GM21360 (cell line): ENCODE measurements around the gene ZDHHC17.
"Not testable (repeated sequence)": the region's sequence is repeated elsewhere in the genome, so short reads cannot be mapped to it uniquely, and the experiment has no call there.

Source experiments
- ATAC-seq: cut with Tn5 transposase; IDR thresholded peaks from one replicate; pipeline ENCODE4 v1.9.1; 2021; ENCODE audit warnings: mild to moderate bottlenecking, moderate library complexity; ENCODE audit not compliant: unreplicated experiment

The ZDHHC17 gene

DNA sequence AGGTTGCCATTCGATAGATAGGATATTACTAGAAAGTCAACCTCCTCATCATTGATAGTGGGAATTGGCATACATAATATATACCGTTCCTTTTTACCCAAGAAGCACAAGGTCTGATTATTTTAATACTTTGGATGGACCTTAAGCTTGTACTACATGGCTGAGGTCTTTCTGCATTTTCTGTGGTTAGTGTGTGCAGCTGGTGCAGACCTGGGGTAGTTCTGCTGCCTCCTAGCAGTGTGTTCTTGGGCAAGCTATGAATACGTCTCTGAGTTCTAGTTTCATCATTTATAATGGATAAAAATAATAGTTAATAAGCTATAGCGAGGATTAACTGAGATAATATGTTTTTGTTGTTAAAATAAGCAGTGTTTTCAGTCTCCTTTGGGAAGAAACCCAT is 2.2 kb downstream of the ZDHHC17 start:
- ATAC-seq: no peak

GRCh38 chr12:76768576-76768975 is 4.7 kb downstream of the ZDHHC17 start:
- no peak for ATAC-seq

GRCh38 chr12:76777765-76778216 is 13.9 kb downstream of the ZDHHC17 start:
- peak; percentile 100 for ATAC-seq

GRCh38 chr12:76778364-76778763 is 14.4 kb downstream of the ZDHHC17 start:
- no peak for ATAC-seq

- ATAC-seq: not testable (repeated sequence)
Observed at GRCh38 chr12:76779310-76779709, 15.4 kb downstream of the ZDHHC17 start.

- no peak for ATAC-seq
Observed at GRCh38 chr12:76781321-76781720, 17.4 kb downstream of the ZDHHC17 start.

- no peak for ATAC-seq
Observed at GRCh38 chr12:76782526-76782925, 18.6 kb downstream of the ZDHHC17 start.

GRCh38 chr12:76784600-76785051 is 20.7 kb downstream of the ZDHHC17 start:
- ATAC-seq: no peak

DNA sequence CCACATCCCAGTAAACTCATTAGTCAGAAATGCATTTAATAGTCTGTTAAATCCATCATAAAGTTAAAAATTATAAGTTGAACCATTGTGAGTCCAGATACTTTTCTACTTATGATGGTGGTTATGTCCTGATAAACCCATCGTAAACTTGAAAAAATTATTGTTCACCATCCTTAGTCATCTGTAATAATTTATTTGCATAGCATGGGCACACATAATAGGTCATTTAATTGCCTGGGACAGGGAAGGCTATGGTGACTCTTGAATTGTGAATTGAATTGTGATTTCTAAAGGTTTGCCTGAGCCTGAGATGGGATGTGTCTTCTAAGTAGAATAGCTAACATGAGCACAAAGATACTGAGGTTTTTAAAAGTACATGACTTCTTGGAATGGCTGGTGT is 21.5 kb downstream of the ZDHHC17 start:
- ATAC-seq: no peak

DNA sequence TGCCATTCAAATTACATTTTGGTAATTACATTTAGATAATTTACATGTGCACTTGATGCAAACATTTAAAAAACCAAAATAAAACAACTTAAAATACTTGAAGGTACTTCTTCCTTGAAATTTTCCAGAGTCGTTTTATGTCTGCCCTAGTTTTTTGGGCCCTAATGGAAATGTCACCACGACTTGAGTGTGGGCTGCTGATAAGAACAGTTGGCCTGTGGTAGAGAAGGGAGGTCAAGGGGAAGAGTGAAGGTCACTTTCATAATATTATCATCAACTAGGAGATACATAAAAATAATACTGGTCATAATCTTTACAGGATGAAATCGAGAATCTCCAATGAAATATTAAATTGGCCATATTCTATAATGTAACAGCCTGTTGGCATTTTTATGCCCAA is 23.1 kb downstream of the ZDHHC17 start:
- ATAC-seq: no peak

DNA sequence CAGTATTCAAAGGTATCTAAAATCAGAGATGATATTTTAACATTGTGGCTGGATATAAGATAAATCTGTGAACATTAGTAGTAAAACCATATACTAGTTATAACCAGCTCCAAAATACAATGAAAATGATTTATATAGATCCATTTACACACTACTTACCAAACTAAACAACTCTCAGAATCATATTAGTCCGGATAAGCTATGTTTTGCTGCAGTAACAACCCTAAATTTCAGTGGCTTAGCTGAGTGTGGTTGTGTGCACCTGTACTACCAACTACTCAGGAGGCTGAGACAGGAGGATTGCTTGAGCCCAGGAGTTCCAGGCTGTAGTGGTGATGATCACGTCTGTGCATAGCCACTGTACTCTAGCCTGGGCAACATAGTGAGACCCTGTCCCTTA is 23.8 kb downstream of the ZDHHC17 start:
- ATAC-seq: no peak

- no peak for ATAC-seq
Observed at GRCh38 chr12:76789335-76790050, 25.6 kb downstream of the ZDHHC17 start.

DNA sequence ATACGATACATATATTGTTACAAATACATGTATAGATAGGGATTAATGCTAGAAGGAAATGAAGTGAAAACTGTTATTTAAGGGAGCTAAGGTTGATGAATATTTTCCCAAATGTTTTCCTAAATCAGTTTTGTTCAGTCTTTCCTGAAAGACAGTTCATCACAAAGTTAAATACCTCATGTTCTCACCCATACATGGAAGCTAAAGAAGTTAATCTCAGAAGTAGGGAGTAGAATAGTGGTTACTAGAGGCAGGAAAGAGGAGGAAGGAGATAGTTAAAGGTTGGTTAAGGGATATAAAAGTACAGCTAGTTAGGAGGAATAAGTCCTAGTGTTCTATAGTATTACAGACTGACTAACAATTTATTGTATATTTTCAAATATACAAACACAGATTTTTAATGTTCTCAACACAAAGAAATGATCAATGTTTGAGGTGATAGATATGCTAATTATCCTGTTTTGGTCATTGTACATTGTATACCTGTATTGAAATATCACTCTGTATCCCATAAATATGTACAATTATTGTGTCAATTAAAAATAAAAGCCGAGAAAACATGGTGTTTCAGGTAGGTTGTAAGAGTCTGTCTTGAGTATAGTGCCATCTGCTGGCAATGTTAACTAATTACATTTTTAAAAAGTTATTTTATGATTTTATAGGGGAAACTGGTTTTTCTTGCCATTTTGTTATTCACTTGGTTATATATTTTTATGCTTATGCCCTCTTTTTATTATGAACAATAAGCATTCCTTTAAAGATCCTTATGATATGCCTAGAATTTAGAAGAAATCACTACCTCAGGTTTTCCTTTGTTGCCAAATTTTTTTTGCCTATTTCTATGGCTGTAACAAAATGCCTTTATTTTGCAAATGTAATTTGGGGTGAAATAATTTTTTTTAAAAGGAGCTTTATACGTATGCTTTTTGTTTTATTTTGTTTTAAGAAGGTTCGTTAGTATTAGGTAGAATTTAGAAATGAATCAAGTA is 26.9 kb downstream of the ZDHHC17 start:
- no peak for ATAC-seq

- no peak for ATAC-seq
Observed at GRCh38 chr12:76792828-76793227, 28.9 kb downstream of the ZDHHC17 start.

DNA sequence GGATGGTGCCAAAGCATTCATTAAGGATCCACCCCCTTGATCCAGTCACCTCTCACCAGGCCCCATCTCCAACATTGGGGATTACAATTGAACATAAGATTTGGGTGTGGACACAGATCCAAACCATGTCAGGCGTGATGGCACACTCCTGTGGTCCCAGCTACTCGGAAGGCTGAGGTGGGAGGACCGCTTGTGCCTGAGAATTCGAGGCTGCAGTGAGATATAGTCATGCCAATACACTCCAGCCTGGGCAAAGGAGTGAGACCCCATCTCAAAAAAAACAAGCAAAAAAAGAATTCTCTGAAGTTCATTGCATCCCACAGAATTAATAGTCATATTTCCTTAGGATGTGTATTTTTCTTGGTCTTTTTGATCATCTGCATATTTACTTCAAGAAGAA is 34.9 kb downstream of the ZDHHC17 start:
- ATAC-seq: no peak

GRCh38 chr12:76799362-76799761 is 35.4 kb downstream of the ZDHHC17 start:
- no peak for ATAC-seq

GRCh38 chr12:76802060-76802459 is 38.1 kb downstream of the ZDHHC17 start:
- no peak for ATAC-seq

DNA sequence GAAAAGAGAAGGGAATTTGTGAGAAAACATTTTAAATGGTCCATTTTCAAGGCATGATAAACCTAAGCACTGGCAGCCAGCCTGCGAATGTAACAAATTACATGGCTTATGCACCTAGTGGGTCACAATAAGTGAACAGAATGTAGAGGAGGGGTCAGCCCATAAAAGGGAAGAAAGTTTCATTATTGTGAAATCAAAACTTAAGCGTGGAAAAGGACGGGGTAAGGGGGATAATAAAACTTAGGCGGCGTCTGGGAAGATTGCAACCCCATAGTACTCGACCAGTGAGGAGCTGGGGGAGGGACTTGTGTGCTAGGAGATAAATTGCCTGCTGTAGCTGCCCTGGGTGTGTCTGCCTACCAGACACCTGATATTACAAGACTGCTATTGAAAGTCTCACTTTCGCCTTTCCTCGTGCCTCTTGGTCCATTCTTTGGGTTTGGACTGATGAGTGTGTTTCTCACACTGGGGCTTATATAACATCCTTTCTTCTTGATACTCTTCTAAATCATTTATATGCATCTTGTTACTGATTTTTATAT is 40.6 kb downstream of the ZDHHC17 start:
- no peak for ATAC-seq

- ATAC-seq: no peak
Observed at GRCh38 chr12:76810671-76811419, 46.9 kb downstream of the ZDHHC17 start.

DNA sequence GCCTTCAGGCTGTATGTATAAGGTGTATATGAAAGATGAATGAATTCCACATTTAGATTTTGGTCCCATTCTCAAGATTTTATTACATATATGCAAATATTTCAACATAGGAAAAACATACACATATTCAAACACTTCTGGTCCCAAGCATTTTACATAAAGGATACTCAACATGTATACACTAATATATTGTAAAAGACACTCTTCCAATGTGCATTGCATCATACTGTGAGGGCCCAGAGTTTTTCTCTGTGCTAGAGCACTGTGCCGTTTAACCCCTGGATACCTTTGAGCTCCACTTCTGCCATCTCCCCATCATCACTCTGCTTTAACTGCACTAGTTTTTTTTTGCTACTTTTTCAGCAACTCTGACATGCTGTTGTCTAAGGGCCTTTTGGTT is 48.1 kb downstream of the ZDHHC17 start:
- ATAC-seq: no peak

DNA sequence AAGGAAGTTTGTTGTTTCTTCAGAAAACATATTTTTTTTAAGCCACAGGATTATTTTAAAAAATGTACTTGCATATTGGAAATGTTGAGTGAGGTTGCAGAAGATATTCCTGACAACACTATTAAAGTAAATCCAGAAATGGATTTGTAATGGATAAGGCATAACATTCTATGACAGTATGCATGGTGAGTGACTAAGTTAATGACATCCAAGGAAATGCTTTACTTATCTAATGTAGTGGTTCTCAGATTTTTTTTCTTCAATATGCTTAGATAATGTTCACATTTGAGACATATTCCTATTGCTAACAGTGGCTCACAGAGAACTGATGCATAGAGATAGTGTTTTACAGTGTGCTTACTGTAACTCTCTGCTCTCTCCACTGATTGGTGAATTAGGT is 49.4 kb downstream of the ZDHHC17 start:
- no peak for ATAC-seq
